Measurements from ENCODE around the gene JAG2. TPM values are rescaled to one million over a fixed set of nuclear protein-coding genes. Genes with fewer than 3 reads are reported as not detected.

Gene JAG2
- total RNA-seq, 1 donor, result 0.86 TPM

- no peak for DNase-seq (ENCODE audit: low read depth)
- H3K4me3 ChIP-seq (ENCODE audit: low read depth, low read length), result no peak overlapping the region
- TF ChIP-seq, protein P1, sequence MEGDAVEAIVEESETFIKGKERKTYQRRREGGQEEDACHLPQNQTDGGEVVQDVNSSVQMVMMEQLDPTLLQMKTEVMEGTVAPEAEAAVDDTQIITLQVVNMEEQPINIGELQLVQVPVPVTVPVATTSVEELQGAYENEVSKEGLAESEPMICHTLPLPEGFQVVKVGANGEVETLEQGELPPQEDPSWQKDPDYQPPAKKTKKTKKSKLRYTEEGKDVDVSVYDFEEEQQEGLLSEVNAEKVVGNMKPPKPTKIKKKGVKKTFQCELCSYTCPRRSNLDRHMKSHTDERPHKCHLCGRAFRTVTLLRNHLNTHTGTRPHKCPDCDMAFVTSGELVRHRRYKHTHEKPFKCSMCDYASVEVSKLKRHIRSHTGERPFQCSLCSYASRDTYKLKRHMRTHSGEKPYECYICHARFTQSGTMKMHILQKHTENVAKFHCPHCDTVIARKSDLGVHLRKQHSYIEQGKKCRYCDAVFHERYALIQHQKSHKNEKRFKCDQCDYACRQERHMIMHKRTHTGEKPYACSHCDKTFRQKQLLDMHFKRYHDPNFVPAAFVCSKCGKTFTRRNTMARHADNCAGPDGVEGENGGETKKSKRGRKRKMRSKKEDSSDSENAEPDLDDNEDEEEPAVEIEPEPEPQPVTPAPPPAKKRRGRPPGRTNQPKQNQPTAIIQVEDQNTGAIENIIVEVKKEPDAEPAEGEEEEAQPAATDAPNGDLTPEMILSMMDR (IDR thresholded peaks at IDR 0.05; ENCODE audit: insufficient read depth, low read depth, low read length), result no peak
Observed at GRCh38 chr14:105151838-105152793, 16.5 kb downstream of the JAG2 start.

GRCh38 chr14:105151084-105151837, 17.3 kb downstream of the JAG2 start:
- TF ChIP-seq, protein P1 (IDR thresholded peaks at IDR 0.05; ENCODE audit: insufficient read depth, low read depth, low read length), result no peak
- DNase-seq (ENCODE audit: low read depth), result no peak
- H3K4me3 ChIP-seq (ENCODE audit: low read depth, low read length), result no peak overlapping the region

DNA sequence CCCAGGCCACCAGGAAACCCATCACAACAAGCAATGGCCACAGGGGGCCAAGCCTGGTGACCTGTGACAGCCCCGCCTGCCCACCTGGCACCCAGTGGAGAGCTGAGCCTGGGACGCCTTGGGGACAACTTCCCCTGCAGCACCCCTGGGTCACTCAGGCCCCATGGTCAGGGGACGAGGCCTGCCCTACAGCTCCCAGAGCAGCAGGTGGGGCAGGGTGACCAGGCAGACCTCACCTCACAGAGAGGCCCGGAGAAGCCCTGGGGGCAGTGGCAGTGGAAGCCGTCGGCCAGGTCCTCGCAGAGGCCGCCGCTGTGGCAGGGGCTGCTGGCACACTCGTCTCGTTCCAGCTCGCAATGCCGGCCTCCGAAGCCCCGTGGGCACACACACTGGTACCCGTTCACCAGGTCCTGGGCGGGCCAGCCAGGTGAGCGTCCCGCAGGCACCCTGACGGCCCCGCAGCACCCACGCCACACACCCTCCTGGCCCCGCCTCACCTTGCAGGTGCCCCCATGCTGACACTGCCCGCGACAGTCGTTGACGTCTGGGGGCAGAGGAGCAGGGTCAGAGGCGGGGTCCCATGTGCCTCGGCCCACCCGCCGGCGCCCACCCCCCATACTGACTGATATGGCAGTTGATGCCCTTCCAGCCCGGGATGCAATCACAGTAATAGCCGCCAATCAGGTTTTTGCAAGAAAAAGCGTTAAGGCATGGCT, 18.1 kb downstream of the JAG2 start:
- no peak overlapping the region for H3K4me3 ChIP-seq (ENCODE audit: low read depth, low read length)
- TF ChIP-seq, protein P1 (IDR thresholded peaks at IDR 0.05; ENCODE audit: insufficient read depth, low read depth, low read length), result no peak
- DNase-seq (ENCODE audit: low read depth), result no peak

DNA sequence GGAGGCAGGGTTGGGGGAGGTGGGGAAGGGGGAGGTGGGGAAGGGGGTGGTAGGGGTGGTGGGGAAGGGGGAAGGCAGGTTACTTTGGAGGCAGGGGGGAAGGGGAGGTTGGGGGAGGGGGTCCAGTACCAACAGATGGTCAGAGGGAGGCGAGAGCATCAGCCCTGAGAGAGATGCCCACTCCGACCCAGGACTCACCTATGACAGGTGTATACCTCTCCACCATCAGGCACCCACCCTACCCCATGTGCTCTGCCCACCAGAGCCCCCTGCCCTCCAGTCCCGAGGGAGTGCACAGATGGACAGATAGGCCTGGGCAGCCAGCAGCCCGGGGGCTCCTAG, 18.6 kb downstream of the JAG2 start:
- no peak for DNase-seq (ENCODE audit: low read depth)
- TF ChIP-seq, protein P1 (IDR thresholded peaks at IDR 0.05; ENCODE audit: insufficient read depth, low read depth, low read length), result no peak
- H3K4me3 ChIP-seq (ENCODE audit: low read depth, low read length), result no peak overlapping the region

DNA sequence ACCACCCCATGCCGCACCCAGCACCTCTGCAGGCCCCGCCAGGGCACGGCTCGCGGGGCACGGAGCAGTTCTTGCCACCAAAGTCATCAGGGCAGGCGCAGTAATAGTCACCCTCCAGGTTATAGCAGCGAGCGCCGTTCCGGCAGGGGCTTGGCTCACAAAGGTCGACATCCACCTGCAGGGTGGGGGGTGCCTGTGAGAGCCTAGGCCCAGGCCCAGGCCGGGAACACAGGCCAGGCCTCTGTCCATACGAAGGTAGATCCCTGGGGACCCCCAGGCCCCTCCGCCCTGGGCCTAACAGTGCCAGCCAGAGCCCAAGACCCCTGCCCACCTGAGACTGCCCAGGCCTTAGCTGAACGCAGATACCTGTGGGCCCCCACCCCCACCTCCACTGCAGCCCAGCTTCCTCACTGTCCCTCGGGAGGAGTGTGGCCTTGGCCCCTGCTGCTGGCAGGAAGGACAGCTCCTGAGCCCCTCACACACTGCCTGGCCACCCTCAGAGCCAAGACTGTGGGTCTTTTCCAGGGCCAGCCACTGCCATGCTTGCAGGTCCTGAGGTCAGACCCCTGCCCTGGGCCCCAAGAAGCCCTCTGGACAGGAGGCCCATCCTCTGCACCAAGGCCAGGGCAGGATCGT, 19.3 kb downstream of the JAG2 start:
- DNase-seq (ENCODE audit: low read depth), result no peak
- TF ChIP-seq, protein P1 (IDR thresholded peaks at IDR 0.05; ENCODE audit: insufficient read depth, low read depth, low read length), result no peak
- no peak overlapping the region for H3K4me3 ChIP-seq (ENCODE audit: low read depth, low read length)

GRCh38 chr14:105148604-105149145, 19.9 kb downstream of the JAG2 start:
- no peak overlapping the region for H3K4me3 ChIP-seq (ENCODE audit: low read depth, low read length)
- TF ChIP-seq, protein P1 (IDR thresholded peaks at IDR 0.05; ENCODE audit: insufficient read depth, low read depth, low read length), result no peak
- DNase-seq (ENCODE audit: low read depth), result no peak

Data from fibroblast of villous mesenchyme (primary cell).